ENCODE results near the gene LRRC27. TPM values are rescaled to one million over a fixed set of nuclear protein-coding genes. Genes with fewer than 3 reads are reported as not detected.

Gene LRRC27
- total and polyA plus RNA-seq, 7 experiments from 2014 or later: 1.8 to 10.8 (median 6.0) TPM

- Histone ChIP-seq H3K27me3 (ENCODE audit: control insufficient read depth in 2 of 2, insufficient read depth in 2 of 2, low read length in 2 of 2) (no peaks in the 10 kb centered on the region), H3K27ac (ENCODE audit: low read depth, low read length) (no peak overlapping the region), H3K4me3 (ENCODE audit: low read length) (no peak overlapping the region), H3K9me3 (ENCODE audit: control insufficient read depth in 2 of 3, low read length in 3 of 3) (no peaks in the 10 kb centered on the region), H3K36me3 (ENCODE audit: control insufficient read depth in 2 of 3, insufficient read depth in 3 of 3, low read length in 3 of 3) (no peaks in the 10 kb centered on the region), H3K4me1 (ENCODE audit: control insufficient read depth in 2 of 2, insufficient read depth in 2 of 2, low read length in 2 of 2) (peaks cover 5 to 6% of the 10 kb centered on the region in 2 donors)
- DNase-seq (peak in 1 of 9 donors; percentile 2), ATAC-seq (no peak)
- intact Hi-C loops (cut with micrococcal nuclease): no loop called here
- H3K36me3 Mint-ChIP-seq: peaks cover 0 to 7% (median 0%) of the 10 kb centered on the region in 5 donors
- peak overlapping the region in 6 of 9 donors; percentile 10 to 77 (median 60) for H3K27ac Mint-ChIP-seq
- peaks cover 3 to 18% (median 6%) of the 10 kb centered on the region in 7 donors for H3K4me1 Mint-ChIP-seq
- CTCF ChIA-PET: interaction anchor here (0.6 to 1.1 kb wide), 2 partner anchors 55 to 169 kb away, joined by 3 to 7 read pairs; no protein-coding TSS in a partner anchor
- H3K4me3 Mint-ChIP-seq: no peak overlapping the region
- H3K27me3 Mint-ChIP-seq: no peaks in the 10 kb centered on the region
- POLR2A ChIA-PET: interaction anchor here (1.6 kb wide), 1 partner anchor 56 kb away, joined by 7 read pairs; no protein-coding TSS in a partner anchor
- peaks cover 0 to 10% (median 0%) of the 10 kb centered on the region in 11 donors for H3K9me3 Mint-ChIP-seq
Observed at GRCh38 chr10:132391676-132392020, 59.7 kb downstream of the LRRC27 start.

DNA sequence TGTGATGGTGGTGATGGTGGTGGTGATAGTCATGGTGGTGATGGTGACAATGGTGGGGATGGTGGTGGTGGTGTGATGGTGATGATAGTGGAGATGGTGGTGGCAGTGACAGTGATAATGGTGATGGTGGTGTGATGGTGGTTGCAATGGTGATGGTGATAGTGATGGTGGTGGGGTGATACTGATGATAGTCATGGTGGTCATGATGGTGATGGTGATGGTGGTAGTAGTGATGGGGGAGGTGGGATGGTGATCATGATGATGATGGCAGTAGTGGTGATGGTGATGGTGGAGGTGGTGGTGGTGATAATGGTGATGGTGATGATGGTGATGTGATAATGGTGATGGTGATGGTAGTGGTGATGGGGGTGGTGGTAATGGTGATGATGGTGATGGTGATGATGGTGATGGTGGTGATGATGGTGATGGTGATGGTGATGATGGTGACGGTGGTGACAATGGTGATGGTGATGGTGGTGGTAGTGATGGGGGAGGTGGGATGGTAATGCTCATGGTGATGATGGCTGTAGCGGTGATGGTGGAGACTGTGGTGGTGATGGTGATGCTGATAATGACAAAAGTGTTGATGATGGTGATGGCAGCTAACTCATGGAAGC, 60.3 kb downstream of the LRRC27 start:
- Mint-ChIP-seq H3K36me3 (peaks cover 0 to 7% (median 0%) of the 10 kb centered on the region in 5 donors), H3K4me3 (peak overlapping the region in 1 of 10 donors; percentile 4), H3K4me1 (peaks cover 3 to 18% (median 6%) of the 10 kb centered on the region in 7 donors), H3K9me3 (peaks cover 0 to 10% (median 0%) of the 10 kb centered on the region in 11 donors), H3K27me3 (no peaks in the 10 kb centered on the region), H3K27ac (peak overlapping the region; percentile 1 to 77 (median 62))
- CTCF ChIA-PET: interaction anchor here (0.6 to 2.6 kb wide), 2 partner anchors 55 to 77 kb away, joined by 4 to 6 read pairs; no protein-coding TSS in a partner anchor
- Histone ChIP-seq H3K4me3 (ENCODE audit: low read length) (no peak overlapping the region), H3K4me1 (ENCODE audit: control insufficient read depth in 2 of 2, insufficient read depth in 2 of 2, low read length in 2 of 2) (peaks cover 5 to 6% of the 10 kb centered on the region in 2 donors), H3K27me3 (ENCODE audit: control insufficient read depth in 2 of 2, insufficient read depth in 2 of 2, low read length in 2 of 2) (no peaks in the 10 kb centered on the region), H3K36me3 (ENCODE audit: control insufficient read depth in 2 of 3, insufficient read depth in 3 of 3, low read length in 3 of 3) (no peaks in the 10 kb centered on the region), H3K9me3 (ENCODE audit: control insufficient read depth in 2 of 3, low read length in 3 of 3) (no peaks in the 10 kb centered on the region), H3K27ac (ENCODE audit: low read depth, low read length) (peak overlapping the region; percentile 46)
- POLR2A ChIA-PET: interaction anchor here (1.2 to 1.6 kb wide), 3 partner anchors 30 to 59 kb away, joined by 3 to 7 read pairs (median 4); no protein-coding TSS in a partner anchor
- no peak for ATAC-seq
- peak in 1 of 9 donors; percentile 6 for DNase-seq
- intact Hi-C loops (cut with micrococcal nuclease): no loop called here

DNA sequence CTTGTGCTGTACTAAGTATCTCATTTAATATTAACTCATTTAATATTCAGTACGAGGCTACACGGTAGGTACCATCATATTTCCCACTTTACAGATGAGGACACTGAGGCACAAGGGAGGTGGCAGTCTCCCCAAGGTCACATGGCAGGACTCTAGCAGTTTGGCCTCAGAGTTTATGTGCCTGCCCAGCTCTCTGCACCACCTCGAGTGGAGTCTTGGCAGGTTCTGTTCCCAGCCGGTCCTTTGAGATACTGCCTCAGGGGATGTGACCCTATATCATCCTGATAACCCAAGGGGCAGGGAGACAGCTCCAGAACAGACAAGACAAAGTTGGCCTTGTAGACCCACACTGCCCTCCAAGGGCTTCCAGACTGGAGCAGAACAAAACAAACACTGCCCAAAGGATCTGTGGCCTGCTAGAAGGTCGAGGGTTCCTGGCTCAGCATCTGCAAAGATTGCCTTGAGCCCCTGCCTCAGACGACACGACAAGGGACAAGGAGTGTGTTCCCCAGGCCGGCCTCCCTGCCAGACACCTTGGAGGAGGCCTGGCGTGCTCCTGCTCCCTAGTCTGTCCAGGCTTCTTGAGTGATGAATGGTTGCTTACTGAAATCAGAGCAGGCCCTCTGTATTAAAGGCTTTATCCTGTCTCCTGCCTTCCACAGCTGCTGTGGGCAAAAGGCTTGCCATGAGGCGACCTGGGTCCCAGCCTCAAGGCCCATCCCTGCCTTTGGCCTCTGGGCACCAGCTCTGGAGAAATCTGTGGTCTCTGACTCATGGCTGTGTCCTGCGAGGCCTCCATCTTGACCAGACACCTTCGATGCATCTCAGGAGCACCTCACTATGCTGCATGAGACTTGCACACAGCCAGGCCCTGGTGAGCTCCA, 61.1 kb downstream of the LRRC27 start:
- Mint-ChIP-seq H3K9me3 (peaks cover 0 to 10% (median 0%) of the 10 kb centered on the region in 11 donors), H3K27me3 (peaks cover 0 to 4% (median 0%) of the 10 kb centered on the region in 5 donors), H3K27ac (peak overlapping the region; percentile 40 to 90 (median 67)), H3K4me3 (peak overlapping the region in 2 of 10 donors; percentile 25 to 53), H3K4me1 (peaks cover 0 to 21% (median 12%) of the 10 kb centered on the region in 7 donors), H3K36me3 (peaks cover 0 to 7% (median 0%) of the 10 kb centered on the region in 5 donors)
- DNase-seq: peak in 1 of 9 donors; percentile 6
- Histone ChIP-seq H3K27me3 (ENCODE audit: control insufficient read depth in 2 of 2, insufficient read depth in 2 of 2, low read length in 2 of 2) (no peaks in the 10 kb centered on the region), H3K4me3 (ENCODE audit: low read length) (no peak overlapping the region), H3K36me3 (ENCODE audit: control insufficient read depth in 2 of 3, insufficient read depth in 3 of 3, low read length in 3 of 3) (no peaks in the 10 kb centered on the region), H3K27ac (ENCODE audit: low read depth, low read length) (peak overlapping the region; percentile 46), H3K9me3 (ENCODE audit: control insufficient read depth in 2 of 3, low read length in 3 of 3) (no peaks in the 10 kb centered on the region), H3K4me1 (ENCODE audit: control insufficient read depth in 2 of 2, insufficient read depth in 2 of 2, low read length in 2 of 2) (peaks cover 5% of the 10 kb centered on the region in 2 donors)
- no peak for ATAC-seq
- CTCF ChIA-PET: interaction anchor here (0.6 to 2.6 kb wide), 2 partner anchors 54 to 78 kb away, joined by 4 to 6 read pairs; no protein-coding TSS in a partner anchor
- POLR2A ChIA-PET: interaction anchor here (1.2 to 1.6 kb wide), 2 partner anchors 29 to 59 kb away, joined by 3 to 4 read pairs; no protein-coding TSS in a partner anchor
- intact Hi-C loops (cut with micrococcal nuclease): no loop called here

DNA sequence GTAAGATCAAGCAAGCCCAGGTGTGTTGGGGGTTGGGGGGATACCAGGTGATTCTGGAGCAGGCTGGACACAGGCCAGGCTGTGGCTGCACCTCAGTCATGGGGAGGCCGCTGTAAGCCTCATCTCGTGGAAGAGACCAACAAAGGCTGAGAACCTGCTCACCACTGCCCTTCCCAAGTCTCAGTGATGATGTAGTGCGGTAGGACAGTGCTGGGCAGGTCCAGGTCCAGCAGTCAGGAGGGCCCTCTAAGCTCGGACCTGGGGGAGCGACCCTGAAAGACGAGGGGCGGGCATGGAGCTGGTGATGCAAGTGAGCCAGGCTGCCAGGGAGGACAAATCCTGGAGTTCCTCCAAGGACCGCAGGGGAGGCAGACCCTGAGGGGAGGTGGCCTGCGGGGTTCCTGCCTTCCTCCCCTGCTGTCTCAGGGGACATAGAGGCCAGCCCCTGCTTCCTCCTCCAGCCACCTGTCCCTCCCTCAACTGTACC, 61.7 kb downstream of the LRRC27 start:
- Histone ChIP-seq H3K4me1 (ENCODE audit: control insufficient read depth in 2 of 2, insufficient read depth in 2 of 2, low read length in 2 of 2) (peaks cover 9 to 10% of the 10 kb centered on the region in 2 donors), H3K9me3 (ENCODE audit: control insufficient read depth in 2 of 3, low read length in 3 of 3) (no peaks in the 10 kb centered on the region), H3K4me3 (ENCODE audit: low read length) (no peak overlapping the region), H3K27me3 (ENCODE audit: control insufficient read depth in 2 of 2, insufficient read depth in 2 of 2, low read length in 2 of 2) (no peaks in the 10 kb centered on the region), H3K36me3 (ENCODE audit: control insufficient read depth in 2 of 3, insufficient read depth in 3 of 3, low read length in 3 of 3) (no peaks in the 10 kb centered on the region), H3K27ac (ENCODE audit: low read depth, low read length) (peak overlapping the region; percentile 46)
- Mint-ChIP-seq H3K27me3 (peaks cover 0 to 6% (median 0%) of the 10 kb centered on the region in 5 donors), H3K4me3 (peak overlapping the region in 2 of 10 donors; percentile 25 to 53), H3K9me3 (peaks cover 0 to 10% (median 0%) of the 10 kb centered on the region in 11 donors), H3K27ac (peak overlapping the region; percentile 40 to 90 (median 68)), H3K36me3 (peaks cover 0 to 7% (median 0%) of the 10 kb centered on the region in 5 donors), H3K4me1 (peaks cover 0 to 25% (median 16%) of the 10 kb centered on the region in 7 donors)
- ChIA-PET POLR2A (interaction anchor here (1.2 to 1.6 kb wide), 2 partner anchors 29 to 58 kb away, joined by 3 to 4 read pairs; no protein-coding TSS in a partner anchor), CTCF (interaction anchor here (2.6 kb wide), 1 partner anchor 53 kb away, joined by 6 read pairs; no protein-coding TSS in a partner anchor)
- intact Hi-C loops (cut with micrococcal nuclease): no loop called here
- ATAC-seq (no peak), DNase-seq (no peak)

DNA sequence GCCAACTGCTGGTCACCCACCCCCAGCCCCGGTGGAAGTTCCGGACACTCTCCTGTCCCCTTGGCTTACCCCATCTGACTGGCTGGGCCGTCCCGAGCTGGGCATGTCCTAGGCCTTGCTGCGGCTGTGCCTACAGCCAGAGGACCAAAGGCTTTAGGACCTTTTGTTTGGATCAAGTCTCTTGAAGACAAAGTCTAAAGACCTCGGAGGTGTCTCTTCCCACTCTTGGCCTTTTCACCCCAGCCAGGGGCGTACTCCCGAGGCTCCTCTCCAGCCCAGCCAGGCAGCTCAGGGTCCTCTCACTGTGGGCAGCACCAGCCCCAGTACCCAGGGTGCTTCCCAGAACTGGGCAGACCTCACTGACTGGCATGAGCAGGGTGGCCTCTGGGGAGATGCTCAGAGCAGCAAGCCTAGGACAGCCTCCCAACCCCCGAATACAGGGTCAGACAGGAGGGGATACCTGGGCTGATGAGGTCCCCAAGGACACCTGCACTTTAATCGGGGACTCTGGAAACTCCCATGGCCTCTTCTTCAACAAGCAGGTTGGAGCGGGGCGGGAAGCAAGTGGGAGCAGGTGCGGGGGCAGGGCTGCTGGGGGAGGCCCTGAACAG, 62.3 kb downstream of the LRRC27 start:
- ATAC-seq (no peak), DNase-seq (peak in 1 of 9 donors; percentile 9)
- Histone ChIP-seq H3K27me3 (ENCODE audit: control insufficient read depth in 2 of 2, insufficient read depth in 2 of 2, low read length in 2 of 2) (no peaks in the 10 kb centered on the region), H3K4me3 (ENCODE audit: low read length) (no peak overlapping the region), H3K9me3 (ENCODE audit: control insufficient read depth in 2 of 3, low read length in 3 of 3) (no peaks in the 10 kb centered on the region), H3K36me3 (ENCODE audit: control insufficient read depth in 2 of 3, insufficient read depth in 3 of 3, low read length in 3 of 3) (no peaks in the 10 kb centered on the region), H3K4me1 (ENCODE audit: control insufficient read depth in 2 of 2, insufficient read depth in 2 of 2, low read length in 2 of 2) (peaks cover 9 to 10% of the 10 kb centered on the region in 2 donors), H3K27ac (ENCODE audit: low read depth, low read length) (peak overlapping the region; percentile 77)
- Mint-ChIP-seq H3K9me3 (peaks cover 0 to 10% (median 0%) of the 10 kb centered on the region in 11 donors), H3K27me3 (peaks cover 0 to 6% (median 0%) of the 10 kb centered on the region in 5 donors), H3K4me1 (peaks cover 0 to 29% (median 19%) of the 10 kb centered on the region in 7 donors), H3K27ac (peak overlapping the region; percentile 23 to 88 (median 78)), H3K36me3 (peaks cover 0 to 7% (median 0%) of the 10 kb centered on the region in 5 donors), H3K4me3 (peak overlapping the region in 7 of 10 donors; percentile 25 to 65 (median 55))
- ChIA-PET POLR2A (no interaction called here), CTCF (interaction anchor here (2.6 kb wide), 1 partner anchor 53 kb away, joined by 6 read pairs; no protein-coding TSS in a partner anchor)
- intact Hi-C loops (cut with micrococcal nuclease): no loop called here
